Vagina (tissue), 2 donors: Measurements from ENCODE around the gene HMGXB3.

ENCODE experiments used
- CTCF ChIP-seq, 3 experiments: fragments of 450-650 bp in 2 of 3; fragments of 200-600 bp in 1 of 3; sonication (generic) in 1 of 3; IDR thresholded peaks; one replicate each; pipeline ENCODE4 v1.5.1; 2017 to 2019; ENCODE audit warnings: antibody characterized with exemption in 3 of 3, mild to moderate bottlenecking in 2 of 3, moderate library complexity in 2 of 3
- POLR2A ChIP-seq, 2 donors: fragments of 450-650 bp; IDR thresholded peaks; one replicate each; pipeline ENCODE4 v1.6.1; 2017; ENCODE audit warnings: antibody characterized with exemption in 2 of 2, mild to moderate bottlenecking in 2 of 2, moderate library complexity in 2 of 2
- POLR2AphosphoS5 ChIP-seq, 2 donors: sonication (generic); formaldehyde crosslinking; IDR thresholded peaks; one replicate each; pipeline ENCODE4 v1.9.0; 2017; ENCODE audit warnings: antibody characterized with exemption in 2 of 2, mild to moderate bottlenecking in 2 of 2, low read depth in 1 of 2; ENCODE audit not compliant: insufficient read depth in 1 of 2

GRCh38 chr5:149951138-149951749, 49.3 kb upstream of the HMGXB3 start:
- no peak for TF ChIP-seq CTCF (IDR thresholded peaks at IDR 0.05)
- TF ChIP-seq POLR2AphosphoS5 (IDR thresholded peaks at IDR 0.05; ENCODE audit: insufficient read depth in 1 of 2, low read depth in 1 of 2), result no peak
- no peak for TF ChIP-seq POLR2A (IDR thresholded peaks at IDR 0.05)
